Measurements from ENCODE around the gene CD84.
"Not testable (repeated sequence)": the region's sequence is repeated elsewhere in the genome, so short reads cannot be mapped to it uniquely, and the experiment has no call there.

The CD84 gene

DNA sequence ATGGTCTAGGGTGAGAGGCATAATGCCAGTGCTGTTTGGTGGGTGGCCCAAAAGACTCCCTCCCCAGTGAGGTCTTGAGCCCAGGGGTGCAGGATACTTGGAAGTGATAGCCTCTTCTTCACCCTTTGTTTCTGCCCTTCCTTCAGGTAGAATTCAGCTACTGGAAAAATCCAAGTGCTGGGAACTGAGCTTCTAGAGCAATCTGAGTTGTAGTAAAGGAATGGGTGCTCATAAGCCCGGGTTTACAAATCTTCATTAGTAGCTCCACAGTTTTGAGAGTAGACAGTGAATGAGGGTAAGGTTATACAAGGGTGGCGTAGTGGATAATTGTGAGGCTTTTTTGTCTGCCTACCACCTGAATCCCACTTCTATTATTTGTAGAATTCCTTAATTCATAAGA, 29.2 kb upstream of the CD84 start:
- no peak for DNase-seq

DNA sequence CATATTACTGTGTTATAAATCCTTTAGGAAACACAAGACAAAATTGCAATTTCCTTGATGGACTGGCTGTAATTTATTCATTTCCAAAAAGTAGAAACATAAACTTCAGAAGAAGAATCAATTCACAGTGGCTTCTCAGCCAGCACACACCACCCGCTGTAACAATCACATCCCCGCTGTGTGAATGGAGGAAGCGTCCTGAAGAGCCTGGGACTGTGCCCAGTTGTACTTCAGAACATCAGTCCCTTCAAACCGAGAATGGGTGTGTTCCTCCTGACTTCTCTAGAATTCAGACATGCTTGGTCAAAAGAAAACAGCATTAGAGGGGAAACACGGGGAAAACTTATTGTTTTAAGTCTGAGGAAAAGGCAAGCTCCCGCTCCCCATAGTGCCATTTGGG, 28.8 kb upstream of the CD84 start:
- DNase-seq: no peak

- DNase-seq: no peak
These were observed 28.4 kb upstream of the CD84 start for GRCh38 chr1:160607672-160608032.

DNA sequence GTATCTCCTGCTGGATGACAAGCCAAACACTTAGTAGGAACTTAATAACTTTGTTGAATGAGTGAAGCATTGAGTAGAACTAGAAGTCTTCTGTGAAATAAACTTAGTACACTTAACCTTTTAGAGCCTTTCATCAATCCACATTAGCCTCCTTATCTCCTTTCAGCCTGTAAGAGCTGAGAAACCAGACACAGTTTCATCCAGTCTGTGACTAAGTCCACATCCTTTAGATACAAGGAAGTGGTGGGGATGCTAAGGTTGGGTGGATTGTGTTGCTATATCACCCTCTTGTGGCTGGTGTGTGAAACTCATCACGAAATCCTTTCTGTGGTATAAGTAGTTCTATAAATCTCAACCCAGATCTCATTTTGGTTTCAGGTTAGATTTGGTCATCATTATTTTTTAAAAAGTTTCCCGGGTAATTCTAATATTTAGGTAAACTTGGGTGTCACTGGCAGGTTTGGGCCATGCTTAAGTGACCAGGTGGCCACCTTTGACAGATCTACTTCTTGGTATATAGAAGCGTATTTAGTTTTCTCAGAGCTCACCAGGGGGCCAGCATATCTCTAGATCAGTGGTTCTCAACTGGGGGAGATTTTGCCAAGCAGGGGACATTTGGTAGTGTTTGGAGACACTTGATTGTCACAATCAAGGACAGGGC, 27.8 kb upstream of the CD84 start:
- peak; percentile 67 for DNase-seq

GRCh38 chr1:160606611-160607010, 27.3 kb upstream of the CD84 start:
- DNase-seq: no peak

GRCh38 chr1:160605792-160606479, 26.6 kb upstream of the CD84 start:
- no peak for DNase-seq

DNA sequence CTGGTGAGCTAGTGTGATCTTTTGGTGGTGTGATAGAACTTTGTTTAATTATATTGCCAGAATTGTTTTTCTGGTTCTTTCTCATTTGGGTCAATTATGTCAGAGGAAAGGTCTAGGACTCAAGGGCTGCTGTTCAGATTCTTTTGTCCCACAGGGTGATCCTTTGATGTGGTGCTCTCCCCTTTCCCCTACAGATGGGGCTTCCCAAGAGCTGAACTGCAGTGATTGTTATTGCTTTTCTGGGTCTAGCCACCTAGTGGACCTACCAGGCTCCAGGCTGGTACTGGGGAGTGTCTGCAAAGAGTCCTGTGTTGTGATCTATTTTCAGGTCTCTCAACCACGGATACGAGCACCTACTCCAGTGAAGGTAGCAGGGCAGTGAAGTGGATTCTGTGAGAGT, 25.9 kb upstream of the CD84 start:
- DNase-seq: no peak

DNA sequence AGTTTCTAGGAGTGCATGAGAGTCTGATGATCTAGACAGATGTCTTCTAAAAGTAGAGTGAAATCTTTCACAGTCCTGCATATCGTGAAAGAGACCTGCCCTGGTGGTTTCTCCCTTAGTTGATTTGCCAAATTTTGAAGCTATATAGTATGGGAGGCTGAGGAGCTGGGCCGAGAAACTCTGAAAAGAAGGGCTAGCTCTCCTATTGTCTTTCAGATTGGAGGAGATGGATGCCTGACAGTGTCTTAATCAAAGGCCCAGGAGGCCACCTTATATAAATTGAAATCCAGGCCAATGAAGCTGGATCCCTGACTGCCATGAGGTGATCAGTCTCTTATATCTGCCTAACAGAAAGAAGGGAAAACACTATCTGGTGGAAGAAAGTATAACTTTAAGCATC, 18.4 kb upstream of the CD84 start:
- DNase-seq: no peak

DNA sequence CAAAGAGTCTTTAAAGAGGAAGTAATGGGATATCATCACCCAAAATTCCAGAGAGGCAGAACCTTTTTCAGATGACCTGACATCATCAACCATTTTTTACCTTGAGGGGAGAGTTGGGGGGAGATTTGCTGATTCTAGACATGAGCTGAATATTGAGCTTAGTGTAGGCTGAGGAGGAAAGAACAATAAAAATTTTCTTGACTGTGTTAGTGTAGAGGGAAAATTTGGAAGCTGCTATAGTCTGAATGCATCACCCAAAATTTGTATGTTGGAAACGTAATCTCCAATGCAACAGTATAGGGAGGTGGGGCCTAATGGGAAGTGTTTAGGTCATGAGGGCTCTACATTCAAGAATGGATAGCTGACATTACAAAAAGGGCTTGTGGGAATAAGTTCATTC, 17.8 kb upstream of the CD84 start:
- DNase-seq: no peak

- no peak for DNase-seq
These were observed 11.2 kb upstream of the CD84 start for GRCh38 chr1:160590488-160590887.

- DNase-seq: no peak
These were observed 9.2 kb upstream of the CD84 start for GRCh38 chr1:160588468-160588867.

DNA sequence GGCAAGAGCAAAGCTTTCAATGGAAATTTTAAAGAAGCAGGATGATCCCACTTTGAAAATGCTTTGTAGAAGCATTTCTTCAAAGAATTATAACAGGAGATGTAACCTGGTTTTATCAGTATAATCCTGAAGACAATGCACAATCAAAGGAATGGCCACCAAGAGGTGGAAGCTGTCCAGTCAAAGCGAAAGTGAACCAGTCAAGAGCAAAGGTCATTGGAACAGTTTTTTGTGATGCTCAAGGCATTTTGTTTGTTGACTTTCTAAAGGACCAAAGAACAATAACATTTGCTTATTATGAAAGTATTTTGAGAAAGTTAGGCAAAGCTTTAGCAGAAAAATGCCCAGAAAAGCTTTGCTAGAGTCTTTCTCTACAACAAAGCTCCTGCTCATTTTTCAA, 5.5 kb upstream of the CD84 start:
- DNase-seq: no peak

DNA sequence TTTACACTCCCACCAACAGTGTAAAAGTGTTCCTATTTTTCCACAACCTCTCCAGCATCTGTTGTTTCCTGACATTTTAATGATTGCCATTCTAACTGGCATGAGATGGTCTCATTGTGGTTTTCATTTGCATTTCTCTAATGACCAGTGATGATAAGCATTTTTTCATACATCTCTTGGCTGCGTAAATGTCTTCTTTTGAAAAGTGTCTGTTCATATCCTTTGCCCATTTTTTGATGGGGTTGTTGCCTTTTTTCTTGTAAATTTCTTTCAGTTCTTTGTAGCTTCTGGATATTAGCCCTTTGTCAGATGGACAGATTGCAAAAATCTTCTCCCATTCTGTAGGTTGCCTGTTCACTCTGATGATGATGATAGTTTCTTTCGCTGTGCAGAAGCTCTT, 3.7 kb upstream of the CD84 start:
- DNase-seq: not testable (repeated sequence)

DNA sequence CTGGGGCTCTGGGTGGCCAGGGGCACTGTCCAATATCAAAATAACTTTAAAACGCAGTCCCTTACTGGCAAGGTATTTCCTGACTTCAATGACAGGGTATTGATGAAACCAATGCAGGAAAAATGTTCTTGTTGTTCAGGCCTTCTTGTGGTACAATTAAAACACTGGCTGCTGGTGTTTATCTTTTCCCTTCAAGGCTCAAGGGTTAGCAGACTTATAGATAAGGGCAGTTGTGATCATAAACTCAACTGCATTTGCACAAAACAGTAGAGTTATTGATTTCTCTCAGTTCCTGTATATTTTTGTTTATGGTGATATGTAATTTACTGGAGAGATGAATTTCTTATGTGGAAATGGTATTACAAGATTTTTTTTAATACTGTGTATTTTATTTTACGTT, 2.7 kb upstream of the CD84 start:
- DNase-seq: no peak

DNA sequence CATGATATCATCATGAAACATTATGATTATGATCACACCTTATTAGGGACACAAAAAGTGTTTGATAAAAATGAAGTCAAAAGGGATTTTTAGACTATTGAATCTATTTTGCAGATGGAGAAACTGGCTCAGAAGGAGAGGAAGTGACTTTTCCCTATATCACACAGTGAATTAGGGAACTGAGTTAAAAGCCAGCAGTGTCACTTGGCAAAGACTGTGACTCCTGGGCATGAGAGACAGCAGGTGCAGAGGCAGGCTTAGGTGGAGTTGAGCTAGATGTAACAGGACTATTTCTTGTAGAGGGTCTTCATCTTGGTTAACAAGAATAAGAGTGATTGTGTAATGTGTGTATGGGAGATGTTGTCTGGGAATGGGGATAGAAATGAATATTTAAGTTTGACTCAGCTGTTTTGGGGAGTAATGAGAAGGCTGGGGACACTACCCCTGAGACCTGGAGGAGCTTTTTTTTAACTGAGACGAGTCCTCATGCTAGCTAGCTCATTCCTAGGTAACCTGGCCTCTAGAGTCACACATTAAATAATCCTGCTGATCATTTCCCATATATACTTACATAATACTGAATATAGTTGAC, 1.0 kb upstream of the CD84 start:
- DNase-seq: no peak

- DNase-seq: no peak
These were observed 638 bp downstream of the CD84 start for GRCh38 chr1:160578525-160579191.

DNA sequence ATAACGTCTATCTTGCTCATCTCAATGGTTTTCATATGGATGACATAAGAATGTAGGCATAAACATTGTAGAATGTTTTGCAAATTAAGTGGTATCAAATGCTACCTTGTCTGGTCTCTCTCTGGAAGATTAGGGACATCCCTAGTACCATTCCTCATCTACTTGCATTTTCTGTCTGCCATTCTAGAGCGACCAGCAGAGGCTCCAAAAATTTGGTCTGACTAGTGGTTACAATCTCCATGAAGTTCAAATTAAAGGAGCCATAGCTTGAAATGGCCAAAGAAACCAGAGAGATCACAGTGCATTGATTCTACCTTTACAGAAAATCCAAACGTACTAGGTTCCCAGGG, 1.1 kb downstream of the CD84 start:
- no peak for DNase-seq

GRCh38 chr1:160577671-160578070, 1.6 kb downstream of the CD84 start:
- no peak for DNase-seq

GRCh38 chr1:160576884-160577283, 2.4 kb downstream of the CD84 start:
- DNase-seq: no peak

DNA sequence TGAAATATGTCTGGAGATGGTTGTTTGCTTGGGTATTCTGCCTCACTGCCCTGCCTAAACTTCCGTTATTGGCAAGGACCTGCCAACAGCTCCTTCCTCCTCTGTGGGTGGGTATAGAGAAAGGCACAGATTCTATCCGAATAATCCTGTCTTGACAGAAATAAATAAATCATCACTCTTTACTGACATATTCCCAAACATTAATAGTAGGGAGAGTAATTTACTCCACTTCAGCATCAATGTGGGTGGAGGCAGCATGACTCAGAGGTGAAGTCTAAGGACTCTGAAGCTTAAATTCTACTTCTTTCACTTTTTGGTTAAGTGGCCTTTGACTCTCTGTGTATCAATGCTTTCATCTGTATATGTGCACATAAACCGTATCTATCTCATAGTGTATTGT, 2.9 kb downstream of the CD84 start:
- no peak for DNase-seq

- no peak for DNase-seq
These were observed 4.1 kb downstream of the CD84 start for GRCh38 chr1:160575112-160575664.

DNA sequence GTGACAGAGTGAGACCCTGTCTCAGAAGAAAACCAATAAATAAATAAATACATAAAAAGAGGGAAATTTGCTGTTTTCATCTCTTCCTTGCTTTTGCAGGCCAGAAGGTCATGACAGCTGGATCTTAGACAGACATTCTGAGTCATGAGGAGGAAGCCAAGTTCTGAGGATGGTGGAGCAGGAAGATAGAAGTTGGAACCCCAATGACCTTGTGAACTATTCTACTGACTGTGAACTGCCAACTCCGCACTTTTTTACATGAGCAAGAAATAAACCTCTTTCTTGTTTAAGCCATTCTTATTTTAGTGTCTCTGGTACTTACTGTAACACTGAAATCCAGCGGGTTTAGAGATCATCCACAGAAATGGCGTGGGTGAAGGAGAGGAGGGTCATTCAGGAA, 8.5 kb downstream of the CD84 start:
- no peak for DNase-seq

- DNase-seq: no peak
These were observed 9.5 kb downstream of the CD84 start for GRCh38 chr1:160569806-160570205.
